Endothelial cell of umbilical vein (primary cell): ENCODE data around the gene GGPS1.

Experiments
- EZH2 ChIP-seq: IDR thresholded peaks from 2 replicates; pipeline ENCODE4 v1.6.1; 2012; ENCODE audit warnings: borderline replicate concordance, low read depth, mild to moderate bottlenecking, moderate library complexity, low read length, inconsistent platforms; ENCODE audit not compliant: severe bottlenecking
- JUN ChIP-seq: IDR thresholded peaks from 2 replicates; pipeline ENCODE4 v1.6.1; 2011; ENCODE audit warnings: borderline replicate concordance, low read depth; ENCODE audit not compliant: insufficient read length, insufficient read depth
- POLR2A ChIP-seq: IDR thresholded peaks from 2 replicates; pipeline ENCODE4 v1.6.1; 2012; ENCODE audit warnings: low read depth, mild to moderate bottlenecking, control low read depth, low read length
- POLR2AphosphoS5 ChIP-seq: IDR thresholded peaks from 2 replicates; pipeline ENCODE4 v1.6.1; 2012; ENCODE audit warnings: low read depth, mild to moderate bottlenecking, control low read depth, low read length, moderate library complexity; ENCODE audit not compliant: insufficient read depth
- TF ChIP-seq, protein P1 (sequence below), 2 donors: IDR thresholded peaks; 1 replicate in 1 of 2; 2 replicates in 1 of 2; pipeline ENCODE4 v1.5.1; 2011; ENCODE audit warnings: low read length in 2 of 2, mild to moderate bottlenecking in 2 of 2, moderate library complexity in 2 of 2, control low read depth in 1 of 2, inconsistent platforms in 1 of 2, low read depth in 1 of 2; ENCODE audit not compliant: insufficient read depth in 1 of 2; ENCODE audit errors: extremely low read depth in 1 of 2

- TF ChIP-seq POLR2A (no peak), EZH2 (no peak), POLR2AphosphoS5 (no peak), JUN (no peak)
- TF ChIP-seq, protein P1, sequence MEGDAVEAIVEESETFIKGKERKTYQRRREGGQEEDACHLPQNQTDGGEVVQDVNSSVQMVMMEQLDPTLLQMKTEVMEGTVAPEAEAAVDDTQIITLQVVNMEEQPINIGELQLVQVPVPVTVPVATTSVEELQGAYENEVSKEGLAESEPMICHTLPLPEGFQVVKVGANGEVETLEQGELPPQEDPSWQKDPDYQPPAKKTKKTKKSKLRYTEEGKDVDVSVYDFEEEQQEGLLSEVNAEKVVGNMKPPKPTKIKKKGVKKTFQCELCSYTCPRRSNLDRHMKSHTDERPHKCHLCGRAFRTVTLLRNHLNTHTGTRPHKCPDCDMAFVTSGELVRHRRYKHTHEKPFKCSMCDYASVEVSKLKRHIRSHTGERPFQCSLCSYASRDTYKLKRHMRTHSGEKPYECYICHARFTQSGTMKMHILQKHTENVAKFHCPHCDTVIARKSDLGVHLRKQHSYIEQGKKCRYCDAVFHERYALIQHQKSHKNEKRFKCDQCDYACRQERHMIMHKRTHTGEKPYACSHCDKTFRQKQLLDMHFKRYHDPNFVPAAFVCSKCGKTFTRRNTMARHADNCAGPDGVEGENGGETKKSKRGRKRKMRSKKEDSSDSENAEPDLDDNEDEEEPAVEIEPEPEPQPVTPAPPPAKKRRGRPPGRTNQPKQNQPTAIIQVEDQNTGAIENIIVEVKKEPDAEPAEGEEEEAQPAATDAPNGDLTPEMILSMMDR (IDR thresholded peaks at IDR 0.05; ENCODE audit: extremely low read depth in 1 of 2, insufficient read depth in 1 of 2, low read depth in 1 of 2, low read length in 2 of 2): no peak
These were observed 41.7 kb upstream of the GGPS1 start for GRCh38 chr1:235286667-235287066.
